ENCODE data around the gene RNF149. TPM values are rescaled to one million over a fixed set of nuclear protein-coding genes. Genes with fewer than 3 reads are reported as not detected.

RNF149 gene
- total and polyA plus RNA-seq, 2 experiments from 2014 or later: 38.8 to 47.6 TPM

- TF ChIP-seq, protein P1, sequence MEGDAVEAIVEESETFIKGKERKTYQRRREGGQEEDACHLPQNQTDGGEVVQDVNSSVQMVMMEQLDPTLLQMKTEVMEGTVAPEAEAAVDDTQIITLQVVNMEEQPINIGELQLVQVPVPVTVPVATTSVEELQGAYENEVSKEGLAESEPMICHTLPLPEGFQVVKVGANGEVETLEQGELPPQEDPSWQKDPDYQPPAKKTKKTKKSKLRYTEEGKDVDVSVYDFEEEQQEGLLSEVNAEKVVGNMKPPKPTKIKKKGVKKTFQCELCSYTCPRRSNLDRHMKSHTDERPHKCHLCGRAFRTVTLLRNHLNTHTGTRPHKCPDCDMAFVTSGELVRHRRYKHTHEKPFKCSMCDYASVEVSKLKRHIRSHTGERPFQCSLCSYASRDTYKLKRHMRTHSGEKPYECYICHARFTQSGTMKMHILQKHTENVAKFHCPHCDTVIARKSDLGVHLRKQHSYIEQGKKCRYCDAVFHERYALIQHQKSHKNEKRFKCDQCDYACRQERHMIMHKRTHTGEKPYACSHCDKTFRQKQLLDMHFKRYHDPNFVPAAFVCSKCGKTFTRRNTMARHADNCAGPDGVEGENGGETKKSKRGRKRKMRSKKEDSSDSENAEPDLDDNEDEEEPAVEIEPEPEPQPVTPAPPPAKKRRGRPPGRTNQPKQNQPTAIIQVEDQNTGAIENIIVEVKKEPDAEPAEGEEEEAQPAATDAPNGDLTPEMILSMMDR (conservative IDR thresholded peaks at IDR 0.05; ENCODE audit: low read depth in 2 of 2): no peak
- TF ChIP-seq NANOG (IDR thresholded peaks at IDR 0.05; ENCODE audit: borderline replicate concordance): no peak
Measured at GRCh38 chr2:101278925-101279324, 29.6 kb downstream of the RNF149 start (continued).

DNA sequence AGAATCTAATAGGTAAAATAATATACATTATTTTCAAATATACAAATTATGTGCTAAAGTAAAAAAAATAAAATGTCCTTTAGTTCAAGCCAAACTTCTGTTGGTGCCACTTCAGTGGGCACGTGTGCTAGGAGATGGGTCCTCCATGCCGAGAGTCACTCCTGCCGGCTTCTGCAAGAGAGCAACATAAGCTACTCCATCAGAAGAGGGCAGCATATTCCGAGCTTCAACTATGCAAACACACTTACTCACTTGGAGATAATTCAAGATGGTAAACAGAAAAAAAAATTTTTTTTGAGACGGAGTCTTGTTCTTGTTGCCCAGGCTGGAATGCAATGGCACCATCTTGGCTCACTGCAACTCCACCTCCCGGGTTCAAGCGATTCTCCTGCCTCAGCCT, 31.4 kb downstream of the RNF149 start:
- Histone ChIP-seq H3K27ac (ENCODE audit: low read depth) (no peak overlapping the region), H3K4me1 (ENCODE audit: insufficient read depth) (no peaks in the 10 kb centered on the region), H3K9me2 (ENCODE audit: insufficient read depth) (no peaks in the 10 kb centered on the region), H3K4me2 (no peak overlapping the region), H3K27me3 (ENCODE audit: insufficient read depth) (no peaks in the 10 kb centered on the region), H3K79me2 (replicated peaks; ENCODE audit: insufficient read depth) (no peaks in the 10 kb centered on the region), H4K20me1 (replicated peaks; ENCODE audit: insufficient read depth) (peaks cover 9% of the 10 kb centered on the region; the same call in 1 of the 2 replicates), H3K36me3 (ENCODE audit: insufficient read depth) (peaks cover 29% of the 10 kb centered on the region), H3K4me3 (no peak overlapping the region), H2AFZ (no peak overlapping the region), H3F3A (replicated peaks; ENCODE audit: low read depth) (no peaks in the 10 kb centered on the region)
- Mint-ChIP-seq H3K4me3 (no peak overlapping the region), H3K4me1 (no peaks in the 10 kb centered on the region), H3K27me3 (ENCODE audit: insufficient read depth, low read depth, poor library complexity) (no peaks in the 10 kb centered on the region), H3K9me3 (no peaks in the 10 kb centered on the region), H3K27ac (no peak overlapping the region), H3K36me3 (ENCODE audit: low read depth) (peaks cover 53% of the 10 kb centered on the region)
- TF ChIP-seq STAT1 (IDR thresholded peaks at IDR 0.05; ENCODE audit: unreplicated experiment): no peak
- TF ChIP-seq, protein P1 (conservative IDR thresholded peaks at IDR 0.05; ENCODE audit: low read depth in 2 of 2): peak in 1 of 2 experiments; percentile 44; a peak in 2 of 4 replicates
- no peak for ATAC-seq
- DNase-seq (ENCODE audit: low spot score): no peak

DNA sequence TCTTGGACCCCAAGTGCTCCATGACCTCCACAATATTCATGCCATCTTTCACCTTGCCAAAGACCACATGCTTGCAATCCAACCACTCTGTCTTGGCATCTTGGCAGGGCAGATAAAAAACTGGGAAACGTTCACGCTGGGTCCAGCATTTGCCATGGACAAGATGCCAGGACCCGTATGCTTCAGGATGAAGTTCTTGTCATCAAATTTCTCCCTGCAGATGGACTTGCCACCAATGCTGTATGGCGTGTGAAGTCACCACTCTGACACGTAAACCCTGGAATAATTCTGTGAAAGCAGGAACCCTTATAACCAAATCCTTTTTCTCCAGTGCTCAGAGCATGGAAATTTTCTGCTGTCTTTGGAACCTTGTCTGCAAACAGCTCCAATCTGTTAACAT, 34.4 kb downstream of the RNF149 start:
- DNase-seq (ENCODE audit: low spot score) (no peak), ATAC-seq (no peak)
- no peaks in the 10 kb centered on the region for H3K9me2 ChIP-seq (ENCODE audit: insufficient read depth)
- Mint-ChIP-seq H3K27me3 (ENCODE audit: insufficient read depth, low read depth, poor library complexity) (no peaks in the 10 kb centered on the region), H3K36me3 (ENCODE audit: low read depth) (peaks cover 49% of the 10 kb centered on the region), H3K9me3 (no peaks in the 10 kb centered on the region), H3K27ac (no peak overlapping the region), H3K4me1 (no peaks in the 10 kb centered on the region), H3K4me3 (no peak overlapping the region)
- no peaks in the 10 kb centered on the region; the same call in 1 of the 2 replicates for H3F3A ChIP-seq (replicated peaks; ENCODE audit: low read depth)
- no peak overlapping the region for H3K27ac ChIP-seq (ENCODE audit: low read depth)
- H2AFZ ChIP-seq: no peak overlapping the region
- no peaks in the 10 kb centered on the region for H3K27me3 ChIP-seq (ENCODE audit: insufficient read depth)
- H3K4me1 ChIP-seq (ENCODE audit: insufficient read depth): no peaks in the 10 kb centered on the region
- peaks cover 8% of the 10 kb centered on the region; the same call in 1 of the 2 replicates for H4K20me1 ChIP-seq (replicated peaks; ENCODE audit: insufficient read depth)
- H3K4me3 ChIP-seq: no peak overlapping the region
- no peaks in the 10 kb centered on the region for H3K79me2 ChIP-seq (replicated peaks; ENCODE audit: insufficient read depth)
- H3K36me3 ChIP-seq (ENCODE audit: insufficient read depth): peaks cover 10% of the 10 kb centered on the region
- H3K4me2 ChIP-seq: no peak overlapping the region
- TF ChIP-seq JUNB (IDR thresholded peaks at IDR 0.05; ENCODE audit: unreplicated experiment): no peak
- TF ChIP-seq, protein P2, sequence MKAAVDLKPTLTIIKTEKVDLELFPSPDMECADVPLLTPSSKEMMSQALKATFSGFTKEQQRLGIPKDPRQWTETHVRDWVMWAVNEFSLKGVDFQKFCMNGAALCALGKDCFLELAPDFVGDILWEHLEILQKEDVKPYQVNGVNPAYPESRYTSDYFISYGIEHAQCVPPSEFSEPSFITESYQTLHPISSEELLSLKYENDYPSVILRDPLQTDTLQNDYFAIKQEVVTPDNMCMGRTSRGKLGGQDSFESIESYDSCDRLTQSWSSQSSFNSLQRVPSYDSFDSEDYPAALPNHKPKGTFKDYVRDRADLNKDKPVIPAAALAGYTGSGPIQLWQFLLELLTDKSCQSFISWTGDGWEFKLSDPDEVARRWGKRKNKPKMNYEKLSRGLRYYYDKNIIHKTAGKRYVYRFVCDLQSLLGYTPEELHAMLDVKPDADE (IDR thresholded peaks at IDR 0.05): no peak
- no peak for TF ChIP-seq ZNF331 (CRISPR knock-in tag; IDR thresholded peaks at IDR 0.05; ENCODE audit: low read depth)
